HG03039 (cell line): ENCODE results near the gene CMC2.

Source experiments
- ATAC-seq: cut with Tn5 transposase; IDR thresholded peaks from one replicate; pipeline ENCODE4 v1.9.1; 2021; ENCODE audit warnings: mild to moderate bottlenecking, moderate library complexity; ENCODE audit not compliant: unreplicated experiment

The CMC2 gene

GRCh38 chr16:80981103-80981502 lies 25.6 kb downstream of the CMC2 start:
- ATAC-seq, result no peak

DNA sequence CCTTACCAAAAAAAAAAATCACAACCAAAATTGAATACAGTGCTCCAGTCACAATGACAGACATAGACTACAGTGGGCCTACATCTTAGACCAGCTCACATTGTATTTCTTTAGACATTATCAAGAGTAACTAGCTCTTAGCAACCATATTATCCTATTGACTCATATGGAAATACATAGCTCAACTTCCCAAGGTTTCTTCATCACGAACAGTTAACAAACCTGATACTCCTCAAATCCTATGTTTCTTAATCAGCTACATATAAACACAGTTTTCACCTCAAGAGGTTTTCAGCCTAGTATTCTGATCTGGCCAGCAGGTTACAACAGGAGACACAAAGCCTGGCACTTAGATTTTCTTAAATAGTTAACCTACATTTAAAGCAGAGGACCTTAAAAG lies 29.7 kb downstream of the CMC2 start:
- ATAC-seq, result no peak

DNA sequence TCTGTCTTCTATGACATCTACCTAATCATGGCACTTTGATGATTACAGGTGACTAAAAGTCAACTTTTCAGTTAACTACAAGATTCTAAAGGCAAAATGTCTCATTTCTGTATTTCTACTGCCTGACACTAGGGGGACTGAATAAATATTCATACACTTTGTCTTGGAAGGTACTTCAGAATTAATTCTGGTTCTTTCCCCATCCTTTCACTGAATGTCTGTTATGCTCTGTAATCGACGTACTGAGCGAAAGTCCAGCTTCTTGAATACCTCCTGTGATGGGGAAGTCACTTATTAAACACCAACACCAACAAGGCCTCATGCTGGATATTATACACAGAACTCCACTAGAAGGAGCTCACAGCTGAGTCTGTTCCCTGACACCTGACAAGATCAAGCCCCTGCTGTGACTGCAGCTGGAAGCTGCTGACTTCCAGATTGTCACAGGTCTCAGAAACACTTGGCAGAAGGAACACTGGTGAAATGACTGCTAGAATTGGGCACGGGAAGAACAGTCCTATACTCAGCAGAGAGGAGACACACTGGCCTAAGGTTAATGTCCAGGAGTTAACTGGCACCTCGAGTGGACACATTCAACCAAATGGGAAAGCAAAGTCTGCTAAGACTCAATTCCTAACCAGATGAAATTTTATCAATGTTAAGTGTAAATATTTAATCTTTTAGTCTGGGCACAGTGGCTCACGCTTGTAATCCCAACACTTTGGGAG lies 31.9 kb downstream of the CMC2 start:
- no peak for ATAC-seq

GRCh38 chr16:80973991-80974390 lies 32.7 kb downstream of the CMC2 start:
- no peak for ATAC-seq

GRCh38 chr16:80972611-80973010 lies 34.1 kb downstream of the CMC2 start:
- no peak for ATAC-seq

GRCh38 chr16:80971819-80972218 lies 34.9 kb downstream of the CMC2 start:
- peak; percentile 65 for ATAC-seq

DNA sequence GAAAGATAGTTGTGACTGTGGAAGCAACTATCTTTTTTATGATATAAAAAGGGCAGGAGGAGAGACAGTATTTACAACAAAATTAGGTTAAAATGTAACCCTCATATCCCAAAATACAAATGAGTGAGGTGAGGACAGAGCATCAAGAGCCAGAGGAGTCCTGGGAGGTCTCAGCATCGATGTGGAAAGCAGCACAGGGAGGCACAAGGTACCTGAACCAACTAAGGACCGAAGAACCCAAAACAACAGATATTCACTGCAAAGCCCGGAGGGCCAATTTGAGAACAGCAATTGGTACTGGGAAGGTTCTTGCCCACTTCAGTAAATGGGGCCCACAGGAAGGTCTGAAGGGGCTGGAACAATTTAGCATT lies 37.6 kb downstream of the CMC2 start:
- ATAC-seq, result no peak

DNA sequence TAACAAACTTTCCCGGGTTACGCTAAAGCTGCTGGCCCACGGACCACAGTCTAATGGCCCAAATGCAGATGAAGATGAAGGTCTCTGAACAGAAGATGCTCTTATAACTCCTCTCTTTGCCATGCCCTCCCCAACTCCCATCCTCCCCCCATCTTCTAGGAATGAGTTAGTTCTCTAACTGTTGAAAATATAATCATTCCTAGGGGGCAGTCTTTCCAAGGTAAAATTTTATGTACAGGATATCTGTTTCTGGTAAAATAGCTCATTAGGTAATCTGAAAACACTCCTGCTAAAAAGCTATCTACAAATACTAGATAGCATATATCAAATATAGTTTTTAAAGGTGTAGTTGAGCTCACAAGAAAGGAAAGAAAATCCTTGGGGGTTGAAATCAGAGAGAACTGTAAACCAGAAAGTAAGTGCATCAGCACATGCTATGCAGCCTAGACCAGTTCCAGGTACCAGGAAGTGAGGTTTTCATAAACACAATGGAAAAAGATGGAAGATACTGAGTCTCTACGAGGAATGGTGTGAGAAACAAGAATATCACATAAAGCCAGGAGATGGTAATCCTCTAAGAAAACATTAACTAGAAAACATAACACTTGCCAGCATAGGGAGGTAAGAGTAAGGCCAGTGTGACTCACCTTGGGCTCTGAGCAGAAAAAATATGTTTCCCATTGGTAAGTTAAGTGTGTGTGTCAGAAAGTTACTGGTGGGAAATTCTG lies 38.1 kb downstream of the CMC2 start:
- ATAC-seq, result no peak

DNA sequence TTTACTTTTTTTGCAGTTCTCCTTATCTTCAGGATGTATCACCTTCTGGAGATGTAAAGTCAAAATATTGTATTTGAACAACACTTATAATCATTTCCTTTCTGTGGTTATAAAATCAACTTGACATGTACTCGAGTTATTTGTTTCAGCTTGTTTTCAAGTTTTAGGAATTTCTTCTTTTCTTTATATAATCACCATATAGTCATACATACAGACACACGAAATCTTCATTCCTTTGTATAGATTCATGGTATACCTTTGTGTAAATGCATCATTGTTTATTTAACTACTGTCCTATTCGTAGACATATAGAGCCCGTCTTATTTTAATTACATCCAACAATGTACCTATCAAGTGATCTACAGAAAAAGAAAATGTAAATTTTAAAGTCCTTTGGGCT lies 40.1 kb downstream of the CMC2 start:
- no peak for ATAC-seq

GRCh38 chr16:80964351-80964750 lies 42.3 kb downstream of the CMC2 start:
- no peak for ATAC-seq

DNA sequence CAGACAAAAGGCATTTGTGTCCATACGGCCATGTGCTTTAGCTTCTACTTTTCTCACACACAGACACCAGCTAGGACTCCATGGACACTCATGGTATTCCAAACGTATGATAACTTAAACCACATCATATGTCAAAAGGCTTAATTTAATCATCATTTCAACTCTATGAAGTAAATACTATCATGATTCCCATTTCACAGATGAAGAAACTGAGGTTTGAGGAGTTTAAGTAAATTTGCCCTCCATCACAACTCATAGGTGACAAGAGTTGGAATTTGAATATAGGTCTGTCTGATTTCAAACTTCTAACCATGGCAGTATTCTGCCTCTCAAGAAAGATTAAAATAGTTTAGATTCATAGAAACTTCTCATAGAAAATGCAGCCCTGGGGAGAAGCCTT lies 43.8 kb downstream of the CMC2 start:
- no peak for ATAC-seq

- no peak for ATAC-seq
Observed at GRCh38 chr16:80958284-80958683, 48.4 kb downstream of the CMC2 start.

- ATAC-seq, result no peak
Observed at GRCh38 chr16:80954985-80955384, 51.7 kb downstream of the CMC2 start.

DNA sequence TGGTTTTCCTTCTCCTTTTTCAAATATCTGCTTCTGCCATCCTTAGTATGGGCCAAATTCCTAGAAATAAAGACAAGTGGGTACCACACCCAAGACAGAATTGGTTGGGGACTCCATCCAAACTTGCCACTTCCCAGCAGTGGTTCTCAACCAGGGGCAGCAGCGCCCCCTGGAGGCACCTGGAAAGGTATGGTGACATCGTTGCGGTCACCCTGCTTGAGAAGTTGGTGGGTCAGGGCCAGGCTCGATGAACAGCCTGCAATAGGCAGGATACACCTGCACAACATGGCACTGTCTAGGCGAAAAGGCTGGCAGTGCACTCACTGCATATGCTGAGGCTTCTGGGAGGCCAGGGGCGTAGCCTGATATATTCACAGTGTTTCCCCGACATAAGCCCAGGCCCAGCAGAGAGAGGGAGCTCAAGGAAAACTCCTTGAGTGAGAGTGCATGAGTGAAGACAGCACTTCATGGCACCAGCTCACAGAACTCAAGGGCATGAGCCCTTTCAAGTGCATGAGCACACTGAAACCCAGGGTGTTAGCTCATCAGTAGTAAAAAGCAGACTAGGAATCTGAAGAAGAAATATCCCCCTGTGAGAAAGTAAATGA lies 57.7 kb downstream of the CMC2 start:
- no peak for ATAC-seq

GRCh38 chr16:80947708-80948625 lies 58.7 kb downstream of the CMC2 start:
- no peak for ATAC-seq

- ATAC-seq, result no peak
Observed at GRCh38 chr16:80947239-80947638, 59.4 kb downstream of the CMC2 start.

DNA sequence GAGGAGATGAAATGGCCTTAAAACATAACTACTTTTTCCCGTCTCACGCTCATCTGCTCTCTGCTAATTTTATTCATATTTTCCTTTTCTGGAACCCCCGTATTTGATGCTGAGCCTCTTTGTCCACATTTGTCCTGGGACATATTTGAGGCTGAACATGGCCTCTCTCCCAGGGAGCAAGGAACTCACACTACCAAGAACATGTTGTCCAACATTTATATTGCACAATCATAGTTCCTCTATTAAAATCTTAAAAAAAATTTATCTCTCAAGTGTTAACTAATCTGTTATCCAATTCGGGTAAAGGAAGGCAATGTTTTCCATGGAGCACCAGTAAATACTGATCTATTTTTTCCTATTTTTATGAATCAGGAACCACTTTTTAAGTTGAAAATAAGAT lies 60.2 kb downstream of the CMC2 start:
- ATAC-seq, result no peak

DNA sequence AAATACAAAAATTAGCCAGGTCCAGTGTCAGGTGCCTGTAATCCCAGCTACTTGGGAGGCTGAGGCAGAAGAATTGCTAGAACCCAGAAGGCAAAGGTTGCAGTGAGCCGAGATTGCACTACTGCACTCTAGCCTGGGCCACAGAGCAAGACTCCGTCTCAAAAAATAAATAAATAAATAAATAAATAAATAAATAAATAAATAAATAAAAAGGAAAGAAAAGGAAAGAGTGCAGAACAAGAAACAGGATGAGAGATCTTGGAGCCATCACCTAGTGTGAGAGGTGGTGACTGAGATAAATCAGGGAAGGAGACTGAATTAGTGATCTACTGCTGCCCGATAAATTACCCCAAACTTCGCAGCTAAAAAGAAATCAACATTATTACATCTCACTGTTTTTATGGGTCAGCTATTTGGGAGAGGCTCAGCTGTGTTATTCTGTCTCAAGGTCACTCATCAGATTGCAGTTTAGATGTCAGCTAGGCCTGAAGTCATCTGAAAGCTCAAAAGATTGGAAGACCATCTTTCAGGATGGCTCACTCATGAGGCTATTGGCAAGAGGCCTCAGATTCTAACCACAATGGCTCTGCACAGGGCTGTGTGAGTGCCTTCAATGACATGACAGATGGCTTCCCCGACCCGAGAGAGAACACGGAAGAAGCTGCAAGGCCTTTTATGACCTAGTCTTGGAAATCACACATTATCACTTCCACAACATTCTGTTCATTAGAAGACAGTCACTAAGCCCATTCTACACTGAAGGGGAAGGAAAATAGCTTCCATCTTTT lies 66.4 kb downstream of the CMC2 start:
- no peak for ATAC-seq

- no peak for ATAC-seq
Observed at GRCh38 chr16:80938879-80939260, 67.8 kb downstream of the CMC2 start.
